Neural progenitor cell (in vitro differentiated cells): ENCODE results near the gene PIP4K2A.

ENCODE experiments used
- CTCF ChIP-seq: fragments of 200-600 bp; sonication (generic); IDR thresholded peaks from 2 replicates; pipeline ENCODE4 v1.5.1; 2017; ENCODE audit warnings: antibody characterized with exemption, mild to moderate bottlenecking
- EZH2 ChIP-seq: fragments of 200-600 bp; sonication (generic); IDR thresholded peaks from 2 replicates; pipeline ENCODE4 v1.6.1; 2017; ENCODE audit warnings: antibody characterized with exemption, mild to moderate bottlenecking, moderate library complexity
- EZH2phosphoT487 ChIP-seq: fragments of 200-600 bp; sonication (generic); IDR thresholded peaks from 2 replicates; pipeline ENCODE4 v1.6.1; 2017; ENCODE audit warnings: antibody characterized with exemption

GRCh38 chr10:22677333-22677732, 37.0 kb downstream of the PIP4K2A start:
- TF ChIP-seq CTCF: no peak
- no peak for TF ChIP-seq EZH2
- TF ChIP-seq EZH2phosphoT487: no peak
